AG20443 (cell line): ENCODE measurements around the gene RNF181.
"Not testable (repeated sequence)": the region's sequence is repeated elsewhere in the genome, so short reads cannot be mapped to it uniquely, and the experiment has no call there.

Source experiments
- DNase-seq: peaks from one replicate; pipeline ENCODE4 v3.0.0; 2012; ENCODE audit warnings: low spot score, mixed read lengths

Gene RNF181

DNA sequence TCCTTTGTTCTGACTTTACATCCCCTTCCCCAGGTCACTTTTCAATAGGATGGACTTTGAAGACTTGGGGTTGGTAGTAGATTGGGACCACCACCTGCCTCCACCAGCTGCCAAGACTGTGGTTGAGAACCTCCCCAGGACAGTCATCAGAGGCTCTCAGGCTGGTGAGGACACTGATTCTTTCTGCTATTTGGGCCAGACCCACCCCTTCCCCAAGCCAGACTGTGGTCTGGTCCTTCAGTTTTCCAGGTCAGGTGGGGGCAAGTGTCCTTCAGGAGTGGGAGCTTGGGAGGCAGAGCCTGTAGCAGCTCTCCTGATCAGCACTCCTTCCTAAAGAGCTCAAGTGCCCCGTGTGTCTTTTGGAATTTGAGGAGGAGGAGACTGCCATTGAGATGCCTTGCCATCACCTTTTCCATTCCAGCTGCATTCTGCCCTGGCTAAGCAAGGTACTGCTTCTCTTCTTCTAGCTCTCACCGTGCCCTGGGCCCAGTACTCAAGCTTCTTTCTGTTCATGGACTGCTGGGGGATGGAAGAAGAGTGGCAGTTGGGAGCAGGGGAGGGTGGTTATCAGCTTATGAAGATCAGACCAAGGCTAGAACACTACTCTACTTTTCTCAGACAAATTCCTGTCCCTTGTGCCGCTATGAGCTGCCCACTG, 1.1 kb downstream of the RNF181 start:
- no peak for DNase-seq

DNA sequence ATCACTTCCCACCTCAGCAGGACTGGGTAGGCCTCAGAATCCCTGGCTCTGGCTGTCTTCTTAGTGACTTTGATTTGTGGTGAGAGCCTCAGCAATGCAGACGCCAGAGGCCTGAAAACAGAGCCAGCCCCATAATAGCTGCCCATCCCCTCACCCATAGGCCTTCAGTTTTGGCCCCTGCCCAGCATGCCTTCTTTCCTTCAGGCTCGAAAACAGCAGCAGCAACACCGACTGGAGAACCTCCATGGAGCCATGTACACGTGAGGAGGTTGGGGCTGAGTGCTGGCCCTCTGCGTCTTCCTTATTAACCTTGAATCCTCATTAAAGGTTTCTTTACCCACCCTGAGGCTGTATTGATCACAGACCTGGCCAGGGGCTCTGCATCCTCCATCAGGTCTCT, 1.7 kb downstream of the RNF181 start:
- no peak for DNase-seq

DNA sequence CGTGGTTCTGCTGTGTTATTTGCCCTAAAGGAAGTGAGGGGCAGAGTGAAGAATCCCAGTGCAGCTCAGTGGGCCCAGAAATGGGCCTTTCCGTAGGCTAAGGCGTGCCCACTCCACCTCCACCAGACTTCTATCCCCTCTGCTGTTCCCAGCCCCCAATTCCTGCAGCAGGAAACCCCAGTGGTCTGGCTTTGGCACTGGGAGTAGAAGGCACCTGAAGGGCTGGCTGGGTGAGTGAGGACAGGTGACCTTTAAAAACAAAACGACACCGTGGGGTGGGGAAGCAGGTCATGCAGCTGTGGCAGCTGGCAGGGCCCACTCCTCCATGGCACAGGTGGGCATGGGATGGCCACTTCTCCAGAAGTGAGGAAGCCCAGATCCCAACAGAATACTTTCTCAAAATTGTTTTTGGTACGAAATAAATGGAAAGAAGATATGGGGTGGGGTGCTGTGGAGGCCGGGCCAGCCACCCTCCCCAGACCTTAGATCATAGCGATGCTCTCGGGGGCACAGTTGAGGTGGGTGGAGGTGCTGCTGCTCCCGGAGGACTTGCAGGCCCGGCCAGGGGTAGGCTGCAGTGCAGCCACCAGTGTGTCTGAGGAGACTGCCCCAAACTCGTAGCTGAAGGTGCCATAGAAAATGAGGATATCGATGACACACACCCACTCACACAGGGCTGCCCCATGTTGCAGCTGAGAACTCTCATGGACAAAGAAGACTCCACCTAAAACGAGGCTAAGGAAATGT, 3.2 kb downstream of the RNF181 start:
- DNase-seq: no peak

DNA sequence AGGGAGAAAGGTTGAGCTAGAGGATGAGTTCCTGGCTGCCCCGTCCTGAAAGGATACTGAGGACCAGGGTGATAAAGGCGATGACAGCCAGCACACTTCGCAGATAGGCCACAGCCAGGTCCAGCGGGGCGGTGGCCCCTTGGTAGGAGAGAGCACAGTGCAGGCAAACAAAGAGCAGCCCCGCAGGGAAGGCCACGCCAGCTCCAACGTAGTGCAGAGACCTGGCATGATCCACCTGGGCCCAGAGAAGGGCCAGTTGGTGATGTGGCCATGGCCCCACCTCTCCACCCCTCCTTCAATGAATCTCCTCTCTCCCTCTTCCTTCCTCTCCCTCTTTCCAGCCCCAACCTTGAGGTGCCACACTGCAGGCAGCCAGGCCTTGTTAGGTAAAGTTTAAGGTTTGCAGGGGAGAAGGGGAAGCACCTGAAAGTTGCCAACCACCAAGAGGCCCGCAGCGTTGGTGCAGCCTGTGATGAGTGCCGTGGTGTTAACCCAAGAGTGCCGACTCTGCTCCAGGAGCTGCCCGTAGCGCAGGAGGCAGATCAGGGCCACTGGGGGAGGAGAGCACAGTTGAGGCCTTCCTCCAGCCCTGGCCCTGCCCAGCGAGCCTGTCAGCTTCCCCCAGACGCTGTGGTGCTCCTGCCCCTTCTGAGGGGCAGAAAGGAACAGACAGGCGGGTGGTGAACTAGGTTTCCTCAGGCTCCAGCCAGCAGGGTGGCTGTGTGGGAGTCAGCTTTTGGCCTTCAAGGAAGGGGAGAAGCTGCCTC, 4.1 kb downstream of the RNF181 start:
- no peak for DNase-seq

DNA sequence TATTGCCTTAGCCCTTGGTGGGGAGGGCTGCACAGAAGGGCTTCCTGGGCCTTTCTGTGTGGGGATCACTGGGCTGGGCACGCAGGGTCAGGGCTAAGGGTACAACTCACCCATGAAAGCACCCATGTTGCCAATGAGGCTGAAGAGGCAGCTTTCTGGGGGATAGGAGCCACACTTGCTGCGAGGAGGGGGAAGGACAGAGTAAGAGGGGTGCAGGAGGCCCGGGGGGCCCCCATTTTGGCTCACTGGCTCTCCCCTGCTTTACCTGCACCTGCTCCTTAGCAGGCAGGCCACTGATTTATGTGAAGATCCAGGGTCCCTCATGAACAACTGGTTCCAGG, 4.7 kb downstream of the RNF181 start:
- DNase-seq: no peak

DNA sequence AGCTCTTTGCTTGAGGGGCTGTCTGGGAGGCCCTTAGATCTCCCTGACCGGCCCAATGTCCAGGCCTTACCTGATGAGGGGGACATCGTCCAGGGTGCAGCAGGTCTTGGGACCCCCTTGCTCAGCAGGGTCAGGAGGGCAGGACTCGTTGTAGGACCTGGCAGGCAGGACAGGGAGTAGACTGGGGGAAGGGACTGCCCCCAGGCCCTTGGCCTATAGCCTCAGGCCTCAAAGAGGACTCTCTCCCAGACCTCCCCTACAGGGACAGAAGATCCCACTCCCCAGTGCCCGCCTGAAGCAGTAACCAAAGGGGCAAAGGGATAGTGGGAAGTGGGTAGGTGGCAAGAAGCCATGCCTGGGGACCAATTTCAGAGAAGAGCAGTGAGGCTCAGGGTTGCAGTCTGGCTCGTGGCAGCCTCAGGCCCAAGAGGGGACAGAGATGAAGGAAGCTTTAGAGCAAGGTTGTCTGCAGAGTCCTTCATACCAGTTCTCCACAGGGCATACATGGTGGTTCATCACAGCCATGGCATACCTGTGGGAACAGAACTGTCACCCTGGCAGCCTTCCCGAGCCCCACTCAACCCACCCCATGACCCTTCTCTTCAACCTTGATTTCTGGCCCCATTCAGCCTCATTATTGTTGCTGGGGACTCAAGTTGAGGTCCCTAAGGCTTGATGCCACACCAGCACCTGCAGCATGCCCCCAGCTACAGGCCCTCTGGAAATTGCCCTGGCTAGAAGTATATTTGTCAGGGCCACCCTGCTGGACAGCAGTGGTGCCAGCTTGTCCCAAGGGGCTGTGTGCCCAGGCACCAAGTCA, 5.6 kb downstream of the RNF181 start:
- DNase-seq: no peak

DNA sequence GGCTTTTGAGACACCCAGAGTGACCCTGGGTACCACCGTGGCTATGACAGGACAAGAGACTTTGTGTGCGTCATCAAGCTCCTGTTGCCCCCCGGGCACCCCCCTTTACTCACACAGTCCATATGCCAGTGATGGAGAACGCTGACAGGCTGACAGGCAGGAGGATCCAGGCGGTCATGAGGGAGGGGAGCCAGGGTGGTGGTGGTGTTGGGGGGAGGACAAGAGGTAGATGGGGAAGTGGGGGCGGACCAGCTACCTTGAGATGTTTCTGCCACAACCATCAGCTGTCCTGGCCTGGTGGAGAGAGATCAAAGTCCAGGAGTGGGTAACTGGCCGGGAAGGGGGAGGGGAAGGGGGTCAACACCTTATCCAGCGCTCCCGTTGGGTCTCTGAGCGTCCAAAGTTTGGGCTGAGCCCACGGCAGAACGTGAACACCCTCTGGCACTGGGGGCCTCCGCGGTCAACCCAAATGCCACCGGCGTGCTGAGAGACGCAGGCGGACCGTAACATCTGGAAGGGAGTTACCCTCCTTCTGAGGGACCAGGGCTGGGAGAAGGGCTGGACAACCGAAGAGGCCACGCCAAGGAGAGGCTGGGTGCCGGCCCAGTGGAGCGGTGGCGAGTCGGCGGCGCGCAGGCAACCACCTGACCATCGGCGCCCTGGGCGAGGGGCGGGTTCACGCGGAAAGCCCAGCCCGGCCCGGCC, 6.4 kb downstream of the RNF181 start:
- peak; percentile 73 for DNase-seq

DNA sequence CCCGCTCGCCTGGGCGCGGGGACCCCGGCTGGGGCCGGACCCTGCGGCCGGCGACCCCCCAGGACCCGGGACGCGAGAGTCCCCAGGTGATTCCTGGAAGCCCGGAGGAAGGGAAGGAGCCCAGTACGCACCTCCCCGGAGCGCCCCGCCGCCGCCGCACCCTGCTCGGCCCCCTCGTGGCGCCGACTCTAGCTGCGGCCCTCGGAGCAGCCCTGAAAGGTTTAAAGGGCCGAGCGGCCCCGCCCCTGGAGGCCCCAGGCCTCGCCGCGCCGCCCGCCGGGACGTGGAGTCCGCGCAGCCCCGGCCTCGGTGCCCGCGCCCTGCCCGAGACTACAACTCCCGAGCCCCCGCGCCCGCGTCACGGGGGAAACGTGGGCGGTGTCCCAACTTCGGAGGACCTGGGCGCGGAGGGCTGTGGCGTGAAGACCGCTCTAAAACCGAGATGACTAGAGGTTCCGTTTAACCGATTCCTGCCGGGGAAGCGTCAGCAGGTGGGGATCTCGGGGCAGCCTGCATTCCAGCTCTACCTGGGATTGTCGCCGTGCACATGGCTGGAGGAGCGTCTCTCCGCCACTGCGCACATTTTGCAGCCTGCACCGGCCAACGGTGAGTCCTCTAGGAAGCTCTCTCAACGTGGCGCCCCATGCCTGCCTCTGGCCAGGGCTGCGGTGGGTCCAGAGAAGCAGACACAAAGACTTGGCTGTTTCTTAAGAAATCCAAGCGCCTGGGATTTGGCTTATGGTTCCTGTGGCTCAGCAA, 7.1 kb downstream of the RNF181 start, which contains the start of gene TMEM150A:
TSS of gene TMEM150A (minus strand) at position 223 of the 759 bp plus-strand sequence. CDS start 750 bp downstream, outside the sequence.
- DNase-seq: peak; percentile 95

DNA sequence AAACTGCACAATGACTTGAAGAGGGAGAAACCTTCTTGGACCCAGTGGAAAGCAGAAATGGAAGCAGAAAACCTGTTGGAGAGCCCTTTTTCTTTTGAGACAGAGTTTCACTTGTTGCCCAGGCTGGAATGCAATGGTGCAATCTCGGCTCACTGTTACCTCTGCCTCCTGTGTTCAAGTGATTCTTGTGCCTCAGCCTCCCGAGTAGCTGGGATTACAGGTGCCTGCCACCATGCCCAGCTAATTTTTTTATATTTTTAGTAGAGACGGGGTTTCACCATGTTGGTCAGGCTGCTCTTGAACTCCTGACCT, 8.5 kb downstream of the RNF181 start:
- not testable (repeated sequence) for DNase-seq

DNA sequence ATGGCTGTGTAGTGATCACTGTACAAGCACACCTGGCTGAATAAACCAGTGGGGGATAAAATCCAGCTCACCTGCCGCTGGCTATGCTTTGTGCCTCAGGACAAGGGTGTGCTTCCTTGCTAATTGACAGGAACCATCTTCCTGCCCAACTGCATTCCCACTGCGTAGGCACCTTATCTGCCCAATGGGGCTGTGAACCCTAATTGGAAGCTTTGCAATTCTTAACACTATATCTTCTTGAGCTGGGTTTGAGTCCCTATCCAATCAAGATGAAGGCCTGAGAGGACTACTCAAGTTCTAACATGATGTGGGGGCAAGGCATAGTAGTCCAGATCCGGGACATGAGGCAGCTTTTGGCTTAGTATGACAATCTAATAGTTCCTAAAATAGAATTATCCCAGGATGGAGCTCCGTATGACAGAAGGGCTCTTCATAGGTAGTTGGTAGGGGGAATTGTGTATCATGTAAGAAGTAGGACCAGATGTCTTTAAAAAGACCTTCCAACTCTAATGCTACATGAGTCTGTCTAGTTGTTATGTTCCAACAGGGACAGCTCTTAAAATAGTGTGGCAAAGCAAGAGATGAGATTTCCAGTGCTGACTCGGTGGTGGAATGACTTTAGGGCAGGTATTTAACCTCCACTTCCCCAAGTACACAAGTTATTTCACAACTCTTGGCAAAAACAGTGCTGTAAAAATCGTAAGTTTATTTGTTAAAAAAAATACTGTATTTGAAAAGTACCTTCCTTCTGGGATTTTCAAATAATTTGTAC, 9.2 kb downstream of the RNF181 start:
- DNase-seq: no peak

DNA sequence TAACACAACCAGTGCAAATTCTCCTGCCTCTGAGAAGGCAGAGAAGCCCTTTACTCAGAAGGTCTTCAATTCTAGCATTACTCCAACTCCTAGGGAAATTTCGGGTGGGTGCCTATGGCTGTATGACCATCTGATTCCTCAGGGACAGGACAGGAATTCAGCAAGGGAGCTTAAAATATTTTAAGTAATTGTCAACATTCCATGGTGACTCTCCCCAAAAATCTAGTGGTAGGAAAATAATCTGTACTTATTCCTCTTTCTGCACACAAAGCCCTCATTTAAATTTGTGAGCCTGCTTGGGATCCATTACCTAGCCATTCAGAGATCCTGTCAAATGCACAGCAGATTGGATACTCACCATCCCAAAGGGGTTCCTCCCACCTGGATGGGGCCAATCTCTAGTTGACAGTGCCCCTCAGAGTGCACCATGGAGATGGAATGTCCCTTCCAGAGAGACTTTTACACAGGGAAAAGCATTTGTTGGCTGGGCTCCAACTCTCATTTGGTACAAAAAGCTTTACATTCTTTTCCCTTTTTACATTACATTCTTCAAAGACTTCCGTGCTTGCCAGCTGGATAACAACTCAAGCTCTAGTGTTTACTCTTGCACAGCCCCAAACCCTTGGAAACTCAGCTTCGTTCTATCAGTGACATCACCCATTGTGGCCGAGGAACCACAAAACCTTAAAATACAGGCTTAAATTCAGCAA, 10.0 kb downstream of the RNF181 start:
- DNase-seq: peak; percentile 22

DNA sequence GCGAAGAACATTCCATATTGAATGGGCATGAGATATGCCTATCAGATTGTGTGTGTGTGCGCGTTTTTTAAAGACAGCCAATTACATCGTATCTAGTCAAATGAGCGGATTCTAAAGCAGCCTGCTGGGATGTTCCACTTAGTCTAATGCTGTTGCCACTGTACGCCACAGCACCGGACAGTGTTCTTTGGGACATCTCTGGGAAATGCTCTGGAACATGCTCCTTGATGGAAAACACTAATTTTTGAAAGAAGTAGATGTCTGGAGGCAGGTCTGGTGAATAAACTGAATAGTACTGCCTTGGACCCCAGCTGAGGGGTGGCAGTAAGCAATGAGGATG, 10.5 kb downstream of the RNF181 start:
- DNase-seq: no peak

DNA sequence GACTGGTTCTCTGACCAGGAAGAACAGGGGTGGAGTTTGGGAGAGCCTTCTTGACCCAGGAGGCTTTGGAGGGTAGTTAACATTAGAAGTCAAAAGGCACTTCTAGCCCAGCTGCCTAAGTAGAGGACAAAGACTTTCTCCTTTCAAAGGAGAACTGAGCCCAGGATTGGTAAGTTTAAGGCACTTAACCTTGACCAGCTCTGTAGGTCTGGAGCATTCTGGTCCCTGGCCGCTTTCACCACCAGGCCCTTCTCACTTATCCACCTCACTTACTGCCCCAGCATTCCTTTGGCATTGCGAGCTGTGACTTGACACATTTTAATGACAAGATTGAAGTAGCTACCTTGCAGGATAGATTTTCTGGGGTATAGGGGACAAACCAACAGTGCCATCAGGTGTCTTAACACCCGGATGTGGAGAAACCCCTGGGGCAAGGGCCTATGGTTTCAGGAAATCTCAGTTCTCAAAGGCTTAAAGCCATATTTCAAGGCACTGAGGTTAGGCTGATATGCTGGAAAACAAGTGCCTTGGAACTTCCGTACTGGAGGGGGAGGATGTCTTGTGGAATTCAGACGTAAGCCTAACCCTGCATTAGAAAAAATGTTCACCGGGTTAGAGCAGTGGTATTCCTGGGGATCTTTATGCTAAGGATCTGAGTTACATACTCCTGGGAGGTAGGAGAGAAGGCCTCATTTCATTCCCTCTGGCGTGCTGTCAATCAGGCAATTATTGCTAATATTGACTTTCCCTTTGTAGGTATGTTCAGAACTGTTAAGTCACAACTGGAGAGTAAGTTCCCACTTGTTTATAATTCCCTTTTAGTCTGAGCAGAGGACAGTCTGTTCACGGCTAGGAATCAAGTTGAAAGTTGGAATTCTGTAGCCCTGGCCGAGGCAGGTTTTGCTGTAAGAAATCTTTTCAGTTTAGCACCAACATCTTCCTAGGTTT, 12.0 kb downstream of the RNF181 start:
- no peak for DNase-seq

DNA sequence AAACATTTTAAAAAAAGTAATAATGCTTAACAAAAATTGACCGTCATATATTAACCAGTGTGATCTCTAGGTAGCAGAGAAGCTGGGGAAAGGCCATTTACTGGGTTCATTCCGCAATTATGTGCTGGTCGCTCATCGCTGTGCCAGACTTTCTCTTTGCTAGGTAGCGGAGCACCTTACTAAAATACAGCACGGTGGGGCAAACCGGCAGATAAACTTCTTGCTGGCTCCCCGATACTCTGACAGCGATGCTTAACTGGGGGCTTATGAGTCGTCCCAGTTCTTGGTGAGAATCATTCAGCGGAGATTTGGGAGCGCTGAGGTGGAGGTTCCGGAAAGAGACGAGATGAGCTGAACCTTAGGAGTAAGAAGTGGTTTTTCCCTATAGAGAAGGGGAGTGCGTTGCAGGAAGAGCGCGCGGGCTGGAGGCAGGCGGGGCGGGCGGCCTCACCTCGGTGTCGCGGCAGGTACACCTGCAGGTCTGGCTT, 15.7 kb downstream of the RNF181 start:
- no peak for DNase-seq

DNA sequence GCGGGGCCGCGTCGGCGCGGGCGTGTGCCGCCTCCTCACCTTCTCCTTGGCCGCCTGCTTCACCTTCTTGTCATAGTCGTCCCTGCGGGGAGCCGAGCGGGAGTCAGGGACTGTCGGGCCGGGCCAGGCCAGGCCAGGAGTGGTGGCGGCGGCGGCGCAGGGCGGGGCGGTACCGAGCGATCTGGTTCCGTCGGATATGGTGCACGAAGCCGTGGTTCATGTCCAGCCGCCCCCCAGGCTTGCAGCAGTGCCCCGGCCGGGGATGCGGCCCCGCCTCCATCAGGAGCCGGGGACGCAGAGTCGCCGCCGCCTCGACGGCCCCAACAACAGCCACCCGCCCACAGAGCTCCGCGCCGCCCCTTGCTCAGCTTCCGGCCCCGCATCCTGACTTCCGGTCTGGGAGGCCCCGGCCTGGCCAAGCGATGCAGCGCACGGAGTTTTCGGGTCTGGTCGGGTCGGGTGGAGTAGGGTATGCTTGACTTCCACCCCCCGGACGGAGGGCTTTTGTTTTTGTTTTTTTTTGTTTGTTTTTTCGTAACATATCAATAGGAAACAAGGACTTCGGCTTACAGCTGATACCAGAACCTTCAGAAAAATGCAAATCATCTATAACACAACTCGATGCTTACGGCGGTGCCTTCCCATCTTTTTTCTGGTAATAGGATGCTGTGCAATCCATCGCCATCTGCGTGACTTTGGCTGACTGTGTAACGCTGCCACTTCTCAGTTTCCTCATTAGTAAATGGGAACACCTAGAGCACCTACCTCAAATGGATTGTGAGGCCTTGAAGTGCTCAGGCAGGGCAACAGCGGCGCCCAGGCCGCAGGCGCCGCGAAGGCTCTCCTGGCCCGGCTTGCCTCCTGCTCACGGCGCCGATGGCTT, 16.4 kb downstream of the RNF181 start, which contains the start of gene C2orf68:
TSS of gene C2orf68 (minus strand) at position 362 of the 883 bp plus-strand sequence. CDS start at position 280, 82 bp downstream.
- peak; percentile 95 for DNase-seq

DNA sequence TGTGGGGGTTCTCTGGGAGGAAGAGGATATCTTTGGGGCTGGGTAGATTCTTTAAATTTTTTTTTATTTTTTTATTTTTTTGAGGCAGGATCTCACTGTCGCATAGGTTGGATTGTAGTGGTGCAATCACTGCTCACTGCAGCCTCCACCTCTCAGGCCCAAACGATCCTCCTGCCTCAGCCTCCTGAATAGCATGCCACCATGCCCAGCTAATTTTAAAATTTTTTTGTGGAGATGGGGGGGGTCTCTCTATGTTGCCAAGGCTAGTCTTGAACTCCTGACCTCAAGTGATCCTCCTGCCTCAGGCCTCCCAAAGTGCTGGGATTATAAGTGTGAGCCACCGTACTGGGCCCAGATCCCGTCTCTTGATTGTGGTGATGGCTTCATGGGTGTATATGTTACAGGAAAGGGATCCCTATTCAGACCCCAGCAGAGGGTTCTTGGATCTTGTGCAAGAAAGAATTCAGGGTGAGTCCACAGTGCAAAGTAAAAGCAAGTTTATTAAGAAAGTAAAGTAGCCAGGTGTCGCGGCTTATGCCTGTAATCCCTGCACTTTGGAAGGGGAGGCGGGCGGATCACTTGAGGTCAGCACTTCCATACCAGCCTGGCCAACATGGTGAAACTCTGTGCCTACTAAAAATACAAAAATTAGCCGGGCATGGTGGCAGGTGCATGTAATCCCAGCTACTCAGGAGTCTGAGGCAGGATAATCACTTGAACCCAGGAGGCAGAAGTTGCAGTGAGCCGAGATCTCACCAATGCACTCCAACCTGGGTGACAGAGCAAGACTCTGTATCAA, 18.4 kb downstream of the RNF181 start:
- no peak for DNase-seq
